Astrocyte of the cerebellum (primary cell): ENCODE data around the gene NCOA5.

Experiments
- DNase-seq: peaks from one replicate; pipeline ENCODE4 v3.0.0-alpha.2; 2011; ENCODE audit warnings: low read depth
- H3K4me3 ChIP-seq: 2 replicates; pipeline ENCODE4 v1.5.1; 2011; ENCODE audit warnings: mild to moderate bottlenecking, low read depth, low read length, moderate library complexity
- in situ Hi-C: cut with HindIII; loops from 2 replicates; pipeline ENCODE4 v1.10.0; 2017; ENCODE audit warnings: low sequenced_read_pairs
- TF ChIP-seq, protein P1 (sequence below): IDR thresholded peaks from 2 replicates; pipeline ENCODE4 v1.5.1; 2012; ENCODE audit warnings: low read length, low read depth, moderate library complexity, mild to moderate bottlenecking; ENCODE audit errors: missing control alignments

NCOA5 gene

DNA sequence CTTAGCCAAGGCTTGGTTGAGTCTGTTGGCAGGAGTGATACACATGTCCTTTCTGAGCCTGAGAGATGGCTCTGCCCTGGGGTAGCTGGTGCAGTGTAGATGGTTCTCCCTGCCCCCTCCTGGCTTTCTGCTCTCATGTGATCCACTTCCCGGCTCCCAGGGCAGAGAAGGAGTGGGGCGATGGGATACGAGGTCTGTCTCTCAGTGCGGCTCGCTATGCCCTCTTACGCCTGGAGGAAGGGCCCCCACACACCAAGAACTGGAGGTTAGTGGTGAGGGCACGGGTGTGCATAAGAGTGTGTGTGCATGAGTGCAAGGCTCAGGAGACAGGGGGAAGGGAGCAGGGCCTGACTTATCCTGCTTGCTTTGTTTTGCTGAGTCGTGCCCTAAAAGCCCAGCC is 41.9 kb downstream of the NCOA5 start:
- TF ChIP-seq, protein P1, sequence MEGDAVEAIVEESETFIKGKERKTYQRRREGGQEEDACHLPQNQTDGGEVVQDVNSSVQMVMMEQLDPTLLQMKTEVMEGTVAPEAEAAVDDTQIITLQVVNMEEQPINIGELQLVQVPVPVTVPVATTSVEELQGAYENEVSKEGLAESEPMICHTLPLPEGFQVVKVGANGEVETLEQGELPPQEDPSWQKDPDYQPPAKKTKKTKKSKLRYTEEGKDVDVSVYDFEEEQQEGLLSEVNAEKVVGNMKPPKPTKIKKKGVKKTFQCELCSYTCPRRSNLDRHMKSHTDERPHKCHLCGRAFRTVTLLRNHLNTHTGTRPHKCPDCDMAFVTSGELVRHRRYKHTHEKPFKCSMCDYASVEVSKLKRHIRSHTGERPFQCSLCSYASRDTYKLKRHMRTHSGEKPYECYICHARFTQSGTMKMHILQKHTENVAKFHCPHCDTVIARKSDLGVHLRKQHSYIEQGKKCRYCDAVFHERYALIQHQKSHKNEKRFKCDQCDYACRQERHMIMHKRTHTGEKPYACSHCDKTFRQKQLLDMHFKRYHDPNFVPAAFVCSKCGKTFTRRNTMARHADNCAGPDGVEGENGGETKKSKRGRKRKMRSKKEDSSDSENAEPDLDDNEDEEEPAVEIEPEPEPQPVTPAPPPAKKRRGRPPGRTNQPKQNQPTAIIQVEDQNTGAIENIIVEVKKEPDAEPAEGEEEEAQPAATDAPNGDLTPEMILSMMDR = no peak
- DNase-seq = no peak
- in situ Hi-C loops = no loop called here
- H3K4me3 ChIP-seq = no peak overlapping the region

DNA sequence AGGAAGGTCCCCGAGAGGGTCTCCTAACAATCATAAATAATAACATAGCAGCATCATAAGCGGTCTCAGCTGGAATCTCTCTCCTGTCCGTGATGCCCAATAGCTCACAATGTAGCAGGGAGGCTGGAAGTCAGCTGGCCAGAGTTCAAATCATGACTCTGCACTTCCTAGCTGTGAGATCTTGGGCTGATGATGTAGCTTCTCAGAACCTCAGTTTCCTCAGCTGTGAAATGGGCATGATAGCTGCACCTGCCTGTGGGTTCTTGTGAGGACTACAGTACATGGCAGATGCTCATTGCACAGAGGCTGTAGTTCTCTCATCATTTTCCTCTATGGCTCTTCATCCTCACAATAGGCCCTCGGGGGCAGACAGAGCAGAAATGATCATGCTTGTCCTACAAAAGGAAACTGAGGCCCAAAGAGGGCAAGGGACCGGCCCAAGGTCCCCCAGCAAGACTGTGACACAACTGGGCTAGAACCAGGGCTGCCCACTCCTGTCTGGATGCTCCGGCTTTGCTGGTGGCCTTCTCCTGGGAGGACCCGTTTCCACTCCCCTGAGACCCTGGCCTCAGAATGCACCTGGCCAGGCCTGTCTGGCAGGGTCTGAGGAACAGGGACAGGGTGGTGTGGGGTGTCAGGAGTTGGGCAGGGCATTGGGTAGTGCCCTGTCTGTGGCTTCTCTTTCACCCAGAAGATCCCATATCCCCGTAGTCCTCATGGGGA is 43.0 kb downstream of the NCOA5 start:
- in situ Hi-C loops = no loop called here
- H3K4me3 ChIP-seq = no peak overlapping the region
- TF ChIP-seq, protein P1 = no peak
- no peak for DNase-seq

DNA sequence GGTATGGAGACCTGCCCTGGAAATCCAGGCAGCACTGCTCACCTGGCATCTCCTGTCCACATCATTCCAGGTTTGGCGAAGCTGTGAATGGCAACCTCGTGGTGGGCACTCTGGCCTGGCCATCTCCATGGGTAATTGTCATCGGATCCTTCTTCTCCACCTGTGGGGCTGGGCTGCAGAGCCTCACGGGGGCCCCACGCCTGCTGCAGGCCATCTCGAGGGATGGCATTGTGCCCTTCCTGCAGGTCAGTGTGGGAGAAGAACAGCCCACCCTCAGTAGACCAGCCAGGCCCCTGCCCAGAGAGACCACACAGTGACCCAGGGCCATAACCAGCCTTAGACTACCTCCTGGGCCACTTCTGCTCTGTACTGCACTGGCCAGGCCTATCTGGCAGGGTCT is 44.9 kb downstream of the NCOA5 start:
- in situ Hi-C loops = no loop called here
- no peak overlapping the region for H3K4me3 ChIP-seq
- DNase-seq = no peak
- TF ChIP-seq, protein P1 = no peak

DNA sequence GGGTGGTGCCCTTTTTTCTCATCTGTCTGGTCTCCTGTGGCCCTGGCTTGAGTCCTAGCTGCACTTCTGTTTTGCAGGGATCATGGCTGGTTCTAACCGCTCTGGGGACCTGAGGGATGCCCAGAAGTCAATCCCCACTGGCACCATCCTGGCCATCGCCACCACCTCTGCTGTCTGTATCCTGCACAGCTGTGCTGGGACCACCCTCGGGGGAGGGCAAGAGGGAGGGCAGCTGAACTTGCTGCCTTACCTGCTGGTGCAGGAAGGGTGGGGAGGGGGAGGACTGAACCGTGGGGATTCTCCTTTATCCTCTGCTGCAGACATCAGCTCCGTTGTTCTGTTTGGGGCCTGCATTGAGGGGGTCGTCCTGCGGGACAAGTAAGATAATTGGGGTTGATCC is 46.2 kb downstream of the NCOA5 start:
- in situ Hi-C loops = no loop called here
- TF ChIP-seq, protein P1 = no peak
- no peak overlapping the region for H3K4me3 ChIP-seq
- DNase-seq = no peak

DNA sequence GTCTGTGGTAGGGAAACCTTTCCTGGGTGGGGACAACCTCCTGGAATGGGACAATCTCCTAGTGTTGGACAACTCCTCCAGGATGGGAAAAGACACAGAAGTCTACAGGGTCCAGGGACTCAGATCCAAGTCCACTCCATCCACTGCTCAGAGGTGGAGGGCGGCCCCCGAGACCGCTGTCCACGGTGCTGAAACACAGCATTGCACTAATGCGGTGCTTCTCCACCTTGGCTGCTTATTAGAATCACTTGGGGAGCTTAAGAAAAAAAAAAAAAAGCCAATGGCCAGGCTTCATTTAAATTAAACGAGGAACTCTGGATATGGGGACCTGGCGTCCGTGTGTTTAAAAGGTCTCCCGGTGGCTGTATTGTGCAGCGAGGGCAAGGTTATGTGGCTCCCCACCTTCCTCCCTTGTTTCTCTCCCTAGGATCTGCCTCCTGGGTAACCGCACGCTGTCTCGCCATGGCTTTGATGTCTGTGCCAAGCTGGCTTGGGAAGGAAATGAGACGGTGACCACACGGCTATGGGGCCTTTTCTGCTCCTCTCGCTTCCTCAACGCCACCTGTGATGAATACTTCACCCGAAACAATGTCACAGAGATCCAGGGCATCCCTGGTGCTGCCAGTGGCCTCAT is 48.7 kb downstream of the NCOA5 start:
- H3K4me3 ChIP-seq = no peak overlapping the region
- TF ChIP-seq, protein P1 = no peak
- peak; percentile 20 for DNase-seq
- in situ Hi-C loops = no loop called here

DNA sequence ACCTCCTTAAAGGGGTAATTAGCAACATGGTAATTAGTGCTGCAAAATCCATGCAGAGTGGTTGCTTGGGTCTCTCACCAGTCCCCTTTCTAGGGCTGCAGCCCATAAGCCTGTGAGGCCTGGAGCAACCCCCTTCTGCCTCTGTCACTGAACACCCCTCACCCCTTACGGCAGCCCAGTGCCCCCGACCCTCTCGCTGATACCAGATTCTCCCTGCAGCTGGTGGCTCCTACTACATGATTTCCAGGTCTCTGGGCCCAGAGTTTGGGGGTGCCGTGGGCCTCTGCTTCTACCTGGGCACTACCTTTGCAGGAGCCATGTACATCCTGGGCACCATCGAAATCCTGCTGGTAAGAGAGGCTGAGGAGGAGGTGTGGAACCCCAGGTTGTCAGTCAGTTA is 52.7 kb downstream of the NCOA5 start:
- no peak for DNase-seq
- TF ChIP-seq, protein P1 = no peak
- in situ Hi-C loops = no loop called here
- no peak overlapping the region for H3K4me3 ChIP-seq
